GM19372 (cell line): ENCODE results near the gene DNAH6.

Experiments
- ATAC-seq: cut with Tn5 transposase; IDR thresholded peaks from one replicate; pipeline ENCODE4 v1.9.1; 2021; ENCODE audit warnings: mild to moderate bottlenecking, low read depth, moderate library complexity; ENCODE audit not compliant: unreplicated experiment

DNAH6 gene

DNA sequence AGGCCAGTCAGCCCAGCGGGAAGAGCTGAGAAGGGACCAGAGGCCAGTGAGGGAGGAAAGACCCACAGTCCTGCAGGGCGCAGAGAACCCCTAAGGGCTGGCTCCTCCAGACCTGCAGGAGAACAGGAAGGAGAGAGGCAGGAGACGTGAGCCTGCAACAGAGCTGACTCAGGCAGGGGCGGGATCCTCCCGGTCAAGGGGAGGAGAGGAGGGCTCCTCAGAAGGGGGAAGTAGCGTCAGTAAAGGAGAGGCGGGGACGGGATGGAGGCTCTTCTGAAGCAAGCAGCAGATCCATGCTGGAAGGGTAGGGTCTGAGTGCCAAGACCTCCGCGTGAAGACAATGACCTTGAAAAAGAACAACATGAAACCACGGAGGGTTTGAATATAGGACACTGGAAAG lies 313.8 kb downstream of the DNAH6 start:
- ATAC-seq, result no peak

DNA sequence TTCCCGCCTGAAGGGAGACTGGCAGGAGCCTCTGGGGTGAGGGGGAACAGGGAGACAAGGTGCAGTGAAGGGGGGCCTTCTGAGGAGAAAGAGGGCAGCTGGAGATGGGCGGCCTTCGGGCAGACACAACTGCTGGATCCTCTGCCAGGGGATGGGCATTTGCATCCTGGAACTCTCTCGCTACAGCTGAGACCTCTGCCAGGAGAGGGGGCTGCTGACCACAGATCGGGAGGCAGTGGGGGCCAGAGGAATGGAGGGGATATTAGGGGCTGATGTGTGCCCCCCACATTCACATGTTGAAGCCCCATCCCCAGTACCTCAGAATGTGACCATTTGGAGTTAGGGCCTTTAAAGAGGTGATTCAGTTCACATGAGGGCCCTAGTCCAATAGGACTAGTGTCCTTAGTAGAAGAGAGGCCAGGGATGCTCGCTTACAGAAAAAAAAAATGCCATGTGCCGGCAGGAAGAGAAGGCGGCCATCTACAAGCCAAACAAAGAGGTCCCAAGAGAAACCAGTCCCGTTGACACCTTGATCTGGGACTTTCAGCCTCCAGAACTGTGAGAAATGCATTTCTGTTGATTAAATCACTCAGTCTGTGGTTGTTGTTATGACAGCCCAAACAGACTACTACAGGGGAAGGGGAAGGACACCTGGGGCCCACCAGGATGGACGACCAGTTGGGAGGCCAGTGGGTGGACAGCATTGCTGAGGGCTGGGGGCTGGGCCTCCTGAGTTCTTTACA lies 314.6 kb downstream of the DNAH6 start:
- no peak for ATAC-seq

DNA sequence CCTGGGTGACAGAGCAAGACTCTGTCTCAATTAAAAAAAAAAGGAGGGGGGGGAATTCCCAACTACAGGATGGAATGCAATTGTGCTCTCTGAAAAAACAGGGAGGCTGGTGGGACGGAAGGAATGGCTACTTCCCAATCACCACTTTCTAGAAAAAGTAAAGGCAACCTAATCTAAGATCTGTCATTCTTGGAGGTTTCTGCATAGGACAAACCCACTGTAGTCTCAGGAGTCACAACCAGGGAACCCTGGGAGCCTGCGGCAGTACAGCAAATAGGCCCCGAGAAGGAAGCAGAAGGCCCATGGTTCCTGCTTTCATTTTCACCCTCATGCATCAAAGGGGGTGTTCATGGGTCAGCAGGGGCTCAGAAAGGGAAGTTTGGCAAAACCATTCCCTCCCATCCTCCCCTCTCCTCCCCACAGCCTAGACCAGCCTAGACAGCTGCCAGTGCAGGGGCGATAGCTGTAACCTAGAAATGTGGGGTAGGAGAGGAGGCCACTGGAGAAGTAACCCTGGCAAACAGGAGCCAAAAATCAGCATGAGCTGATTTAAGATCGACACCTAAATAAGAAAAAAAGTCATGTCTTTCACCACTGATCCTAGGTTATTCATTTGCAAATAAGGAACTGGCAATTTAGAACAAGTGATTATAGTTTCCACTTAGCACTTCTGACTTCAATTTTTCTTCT lies 316.6 kb downstream of the DNAH6 start:
- peak; percentile 58 for ATAC-seq

DNA sequence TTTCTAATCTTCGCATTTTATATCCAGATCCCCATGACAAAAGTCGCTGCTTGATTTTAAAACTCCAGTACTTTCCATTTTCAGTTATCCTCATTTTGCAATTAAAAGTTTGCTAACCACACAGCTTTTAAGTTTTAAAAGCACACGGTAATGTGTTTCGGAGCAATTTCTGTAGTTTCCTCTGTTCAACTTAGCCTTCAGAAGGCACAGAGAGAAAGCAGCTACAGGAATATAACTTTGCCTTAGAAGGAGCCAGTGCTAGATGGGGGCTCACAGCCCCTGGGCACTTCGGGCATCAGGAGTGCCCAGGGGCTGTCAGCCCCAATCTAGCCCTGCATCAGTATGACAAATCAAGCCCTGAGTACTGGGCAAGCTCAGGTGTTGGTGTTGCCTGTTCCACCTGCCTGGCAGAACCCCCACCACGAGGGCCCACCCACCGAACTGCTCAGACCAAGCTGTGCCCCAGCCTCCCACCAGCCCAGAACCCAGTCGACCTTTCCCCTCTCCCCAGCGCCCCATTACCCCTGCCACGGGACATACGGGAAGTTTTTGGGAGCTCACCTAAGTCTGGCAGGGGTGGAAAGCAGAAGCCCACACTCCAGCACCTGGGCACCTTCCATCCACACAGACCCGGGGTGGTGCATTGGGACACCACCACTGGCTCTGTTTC lies 317.3 kb downstream of the DNAH6 start:
- ATAC-seq, result no peak

DNA sequence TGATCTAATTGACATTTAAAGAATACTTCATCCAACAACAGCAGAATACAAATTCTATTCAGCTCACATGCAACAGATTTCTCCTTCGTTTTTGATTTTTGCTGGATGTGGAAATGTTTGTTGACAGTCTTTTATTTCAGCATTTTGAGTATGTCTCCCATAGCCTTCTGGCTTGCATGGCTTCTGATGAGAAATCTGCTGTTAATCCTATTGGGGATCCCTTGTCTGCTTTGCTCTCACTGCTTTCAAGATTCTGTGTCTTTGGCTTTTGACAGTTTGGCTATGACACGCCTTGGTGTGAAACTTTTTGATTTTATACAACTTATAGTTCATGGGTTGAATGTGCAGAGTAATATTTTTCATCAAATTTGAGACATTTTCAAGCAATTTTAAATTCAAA lies 319.9 kb downstream of the DNAH6 start:
- ATAC-seq, result no peak

DNA sequence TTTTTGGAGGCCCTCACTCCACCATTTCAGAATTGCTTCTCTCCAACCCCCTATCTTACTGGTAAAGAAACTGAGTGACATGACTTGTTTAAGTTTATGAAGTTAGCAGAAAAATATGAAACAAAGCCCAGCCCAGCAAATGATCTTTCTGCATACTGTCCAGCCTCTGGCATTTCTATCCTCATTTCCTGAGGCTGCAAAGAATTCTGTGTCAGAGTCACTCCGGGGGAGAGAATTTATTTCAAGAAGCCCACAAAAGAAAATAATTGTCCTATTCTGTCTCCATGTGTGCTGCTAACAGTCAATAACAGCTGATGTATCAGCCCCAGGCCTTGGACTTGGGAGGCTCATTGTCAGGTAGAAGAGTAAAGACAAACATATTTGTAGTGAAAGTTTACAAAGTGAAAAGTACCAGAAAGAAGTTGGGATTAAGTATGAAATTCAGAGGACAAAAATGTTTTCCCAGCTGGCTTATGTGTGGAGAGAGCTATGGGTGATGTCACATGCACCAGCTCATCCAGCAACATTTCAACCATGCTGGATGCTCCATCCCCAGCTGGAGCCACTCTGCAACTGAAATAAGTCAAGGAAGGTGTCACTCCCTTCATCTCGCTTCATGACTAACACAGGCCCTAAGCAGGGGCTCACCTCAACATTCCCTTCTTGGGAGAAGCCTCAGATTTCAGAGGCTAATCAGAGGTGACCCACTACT lies 322.3 kb downstream of the DNAH6 start:
- ATAC-seq, result no peak

DNA sequence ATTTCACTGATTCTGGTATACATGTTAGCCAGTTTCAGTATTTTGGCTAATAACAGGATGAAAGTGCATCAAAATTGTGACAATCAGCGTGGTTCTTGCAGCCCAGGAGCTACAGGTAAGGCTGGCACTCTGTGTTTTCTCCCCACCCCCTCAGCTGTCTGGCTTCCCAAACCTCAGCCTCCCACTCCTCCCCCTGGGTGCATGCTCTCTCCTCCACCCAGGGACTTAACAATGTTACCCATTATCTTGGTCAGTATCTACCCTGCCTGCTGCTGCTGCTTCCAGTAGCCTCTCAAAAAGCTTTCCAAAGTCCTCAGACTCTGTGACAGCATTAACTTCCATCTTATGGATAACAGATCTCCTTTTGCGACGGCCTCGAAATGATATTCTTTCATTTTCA lies 323.6 kb downstream of the DNAH6 start:
- ATAC-seq, result no peak

DNA sequence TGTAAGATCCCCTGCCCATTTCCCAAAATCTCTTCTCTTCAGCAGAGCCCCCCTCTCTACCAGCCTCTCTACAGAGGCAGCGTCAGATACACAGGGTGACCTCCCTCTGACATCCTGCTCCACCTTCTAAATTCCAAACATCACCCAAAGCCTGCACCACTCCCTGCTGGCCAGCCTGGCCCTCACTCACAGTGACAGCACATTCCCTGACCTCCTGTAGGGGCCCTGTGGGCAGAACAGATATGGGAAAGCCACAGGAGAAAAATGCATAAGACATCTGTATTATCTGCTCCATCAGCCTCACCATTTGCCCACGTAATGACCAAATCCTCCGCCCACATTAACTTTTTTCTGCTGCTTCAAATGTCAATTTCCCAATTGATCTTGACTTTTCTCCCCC lies 324.0 kb downstream of the DNAH6 start:
- no peak for ATAC-seq

DNA sequence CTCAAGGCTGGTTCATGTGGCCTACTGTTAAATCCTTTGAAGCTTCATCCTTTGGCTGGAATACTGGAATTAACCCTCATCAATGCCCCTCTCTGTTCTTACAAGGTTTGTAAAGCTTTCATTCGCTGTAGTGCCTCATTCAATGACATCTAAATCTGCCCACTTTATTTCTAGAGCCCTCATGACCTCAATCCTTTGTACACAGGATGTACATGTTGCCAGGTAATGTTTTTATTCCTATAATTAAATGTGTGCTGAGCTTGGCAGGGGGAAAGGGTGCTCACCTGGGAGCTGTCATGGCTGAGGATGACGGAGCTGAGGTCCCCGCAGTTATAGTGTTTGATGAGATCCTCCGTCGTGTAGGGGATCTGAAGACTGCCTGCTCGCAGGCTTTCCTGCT lies 325.3 kb downstream of the DNAH6 start:
- no peak for ATAC-seq

DNA sequence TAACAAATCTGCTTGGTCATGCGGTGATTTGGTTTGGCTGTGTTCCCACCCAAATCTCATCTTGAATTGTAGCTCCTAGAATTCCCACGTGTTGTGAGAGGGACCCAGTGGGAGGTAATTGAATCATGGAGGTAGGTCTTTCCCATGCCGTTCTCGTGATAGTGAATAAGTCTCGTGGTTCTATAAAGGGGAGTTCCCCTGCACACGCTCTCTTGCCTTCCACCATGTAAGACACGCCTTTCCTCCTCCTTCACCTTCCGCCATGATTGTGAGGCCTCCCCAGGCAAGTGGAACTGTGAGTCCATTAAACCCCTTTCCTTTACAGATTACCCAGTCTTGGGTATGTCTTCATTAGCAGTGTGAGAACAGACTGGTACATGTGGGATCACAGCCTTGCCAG lies 327.8 kb downstream of the DNAH6 start:
- no peak for ATAC-seq

DNA sequence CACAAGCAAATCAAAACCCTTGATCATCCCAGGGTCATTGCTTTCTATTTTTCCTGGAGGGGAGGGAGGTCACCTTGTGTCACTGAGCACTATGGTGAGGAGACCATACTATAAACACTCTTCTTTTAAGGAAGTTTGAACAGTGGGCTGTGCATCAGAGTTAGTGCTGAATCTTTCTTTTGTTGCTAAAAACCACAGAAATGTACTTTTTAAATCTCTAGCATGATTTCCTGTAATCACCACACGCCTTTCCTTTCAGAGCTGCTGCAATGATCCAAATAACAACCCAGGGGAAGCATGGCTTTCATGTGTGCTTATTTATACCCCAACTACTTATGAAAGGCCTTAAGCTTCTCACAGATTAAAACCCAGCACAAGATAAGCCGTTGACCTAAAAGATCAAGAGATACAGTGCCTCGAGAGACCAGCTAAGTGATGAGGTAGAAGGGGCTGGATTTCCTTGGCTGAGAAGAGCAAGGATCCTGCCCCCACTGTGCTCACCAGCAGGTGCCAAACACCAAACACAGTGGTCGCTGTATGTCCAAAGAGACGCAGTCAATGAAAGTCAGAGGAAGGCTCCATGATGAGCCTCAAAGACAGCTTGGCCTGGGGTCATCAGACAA lies 329.9 kb downstream of the DNAH6 start:
- no peak for ATAC-seq

DNA sequence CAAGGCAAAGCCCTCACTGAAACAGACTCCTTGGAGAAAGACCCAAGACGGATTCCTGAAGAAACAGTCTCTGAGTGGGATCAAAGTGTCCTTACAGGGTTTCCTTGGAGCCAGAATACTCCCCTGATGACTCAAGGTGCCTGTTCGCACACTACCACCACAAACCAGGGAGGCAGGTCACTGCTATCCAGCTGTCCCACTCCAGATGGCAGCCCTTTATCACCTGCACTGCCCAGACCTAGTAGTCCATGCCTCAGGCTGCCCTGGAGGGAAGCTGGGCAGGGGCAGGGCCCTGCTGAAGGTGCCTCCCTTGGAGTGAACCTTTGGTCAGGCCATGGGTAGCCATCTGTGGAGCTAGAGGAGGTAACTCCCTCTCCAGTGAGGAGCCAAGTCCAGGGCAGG lies 330.4 kb downstream of the DNAH6 start:
- ATAC-seq, result no peak

DNA sequence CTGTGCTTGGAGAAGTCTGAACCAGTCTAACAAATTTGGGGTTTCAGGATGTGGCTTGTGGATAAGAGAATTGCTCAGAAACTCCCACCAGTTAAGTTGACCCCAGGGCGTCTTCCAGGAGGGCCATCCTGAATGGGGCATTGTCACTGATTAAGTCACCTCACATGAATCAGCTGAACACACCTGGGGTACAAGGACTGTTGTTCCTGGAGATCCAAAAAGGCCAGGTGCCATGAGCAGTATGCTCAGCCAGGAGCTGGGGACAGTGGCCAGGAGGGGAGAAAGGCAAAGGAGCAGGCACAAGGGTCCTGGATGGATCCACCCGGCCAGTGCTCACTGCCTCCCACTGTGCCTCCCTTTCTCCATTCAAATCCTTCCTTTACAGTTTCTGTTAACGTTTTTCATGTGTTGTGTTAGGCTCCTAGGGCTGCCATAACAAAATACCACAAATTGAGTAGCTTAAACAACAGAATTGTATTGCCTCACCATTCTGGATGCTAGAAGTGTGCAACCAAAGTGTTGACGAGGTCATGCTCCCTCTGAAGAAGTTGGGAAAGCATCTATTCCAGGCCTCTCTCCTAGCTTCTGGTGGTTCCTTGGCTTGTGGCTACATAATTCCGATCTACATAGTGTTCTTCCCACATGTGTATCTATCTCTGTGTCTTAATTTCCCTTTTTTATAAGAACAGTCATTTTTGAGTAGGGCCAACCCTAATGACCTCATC lies 331.2 kb downstream of the DNAH6 start:
- ATAC-seq, result no peak

DNA sequence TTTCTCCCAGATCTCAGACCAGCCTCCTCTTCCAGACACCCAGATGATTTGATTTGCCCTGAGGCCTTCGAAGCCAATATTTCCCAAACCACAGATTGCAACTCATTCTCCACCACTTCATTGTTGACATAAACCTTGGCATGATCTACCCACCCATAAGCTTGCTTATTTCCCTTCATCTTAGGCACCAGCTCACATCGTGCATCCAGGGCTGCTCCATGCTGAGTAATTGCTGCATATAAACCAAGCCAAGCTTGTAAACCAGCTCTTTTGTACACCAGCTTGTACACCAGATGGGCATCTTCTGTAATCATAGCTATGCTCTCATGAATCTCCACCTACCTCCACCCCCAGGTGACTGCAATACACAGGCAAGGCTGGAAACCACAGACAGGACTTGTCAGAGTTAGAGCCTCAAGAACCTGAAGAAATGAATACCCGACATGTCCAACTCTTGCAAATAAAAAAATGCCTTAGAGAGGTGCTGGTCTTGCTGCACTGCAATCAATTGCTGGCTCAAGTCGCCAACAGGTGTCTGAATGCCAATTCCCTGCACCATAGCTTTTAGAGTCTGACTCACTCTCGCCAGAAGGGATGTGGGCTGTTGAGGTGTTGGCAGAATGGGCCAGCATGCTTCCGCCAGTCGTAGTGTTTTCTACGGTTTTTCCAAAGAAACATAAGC lies 333.1 kb downstream of the DNAH6 start:
- ATAC-seq, result no peak

DNA sequence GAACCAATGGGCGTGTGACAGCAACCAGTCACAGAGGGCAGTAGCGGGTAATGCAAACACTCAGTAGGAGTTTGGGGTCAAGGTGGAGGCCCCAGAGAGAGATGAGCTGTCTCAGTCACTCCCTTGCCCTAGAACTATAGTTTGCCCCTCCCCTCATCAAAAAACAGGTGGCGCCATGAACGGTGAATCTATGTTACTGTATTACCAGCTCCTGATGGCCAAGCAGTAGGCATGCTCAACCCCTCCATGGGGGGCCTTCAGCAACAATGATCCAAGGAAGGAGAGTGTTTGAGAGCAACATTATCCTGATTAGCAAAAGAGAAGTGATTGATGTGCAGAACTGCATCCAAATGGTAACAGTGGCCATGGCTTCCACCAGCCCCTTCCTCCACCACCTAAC lies 334.2 kb downstream of the DNAH6 start:
- no peak for ATAC-seq

DNA sequence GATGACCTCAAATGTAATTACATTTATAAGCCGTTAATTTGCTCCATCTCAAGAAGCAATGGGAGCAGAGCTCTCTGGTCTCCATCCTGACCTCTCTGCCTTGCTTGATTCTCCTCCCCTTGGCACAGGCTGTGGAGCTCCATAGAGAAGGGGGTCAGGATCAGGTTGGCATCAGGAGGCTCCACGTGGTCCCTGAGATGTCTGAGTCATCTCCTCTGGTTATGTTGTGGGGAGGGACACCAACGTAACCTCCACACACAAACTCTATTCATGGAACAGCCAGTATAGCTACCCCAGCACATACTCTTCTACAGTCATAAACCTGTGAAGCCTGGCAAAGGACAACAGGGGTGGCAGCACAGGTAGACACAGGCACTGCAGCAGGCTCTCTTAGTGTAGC lies 335.6 kb downstream of the DNAH6 start:
- ATAC-seq, result no peak

DNA sequence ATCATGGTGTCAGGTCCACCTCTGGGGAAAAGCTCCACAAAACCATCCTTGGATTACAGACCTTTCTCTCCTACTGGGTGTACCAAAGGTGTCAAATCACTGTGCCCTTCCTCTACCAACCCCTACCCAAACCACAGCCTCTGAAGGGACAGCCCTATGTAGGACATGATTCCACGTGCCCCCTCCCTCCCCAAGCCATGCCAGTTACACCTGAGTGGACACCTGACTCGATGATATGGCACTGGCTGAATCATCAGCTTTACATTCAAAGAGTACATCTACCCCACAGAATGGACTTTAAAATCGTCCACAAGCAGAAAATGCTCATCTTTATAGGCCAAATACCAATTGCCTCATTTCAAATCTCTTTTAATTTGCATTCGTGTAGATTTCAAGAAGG lies 338.6 kb downstream of the DNAH6 start:
- no peak for ATAC-seq

DNA sequence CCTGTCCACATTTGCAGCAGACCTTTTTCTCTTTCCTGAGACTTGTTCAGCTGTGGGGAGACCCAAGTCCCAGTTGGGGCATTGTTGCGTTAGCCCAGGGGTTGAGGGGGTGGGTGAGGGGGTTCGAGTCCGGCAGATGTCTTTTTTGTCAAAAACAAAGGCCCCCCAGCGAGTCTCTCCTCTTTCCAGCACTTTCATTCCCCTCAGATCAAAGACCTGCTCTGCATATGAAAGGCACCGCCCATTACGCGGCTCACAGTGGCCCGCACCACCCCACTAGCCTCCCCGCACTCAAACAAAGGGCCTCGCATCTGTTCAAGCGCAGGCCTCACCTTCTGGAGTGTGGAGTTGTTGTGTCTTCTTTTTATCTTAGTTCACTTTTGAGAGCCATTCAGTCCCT lies 339.4 kb downstream of the DNAH6 start:
- no peak for ATAC-seq

DNA sequence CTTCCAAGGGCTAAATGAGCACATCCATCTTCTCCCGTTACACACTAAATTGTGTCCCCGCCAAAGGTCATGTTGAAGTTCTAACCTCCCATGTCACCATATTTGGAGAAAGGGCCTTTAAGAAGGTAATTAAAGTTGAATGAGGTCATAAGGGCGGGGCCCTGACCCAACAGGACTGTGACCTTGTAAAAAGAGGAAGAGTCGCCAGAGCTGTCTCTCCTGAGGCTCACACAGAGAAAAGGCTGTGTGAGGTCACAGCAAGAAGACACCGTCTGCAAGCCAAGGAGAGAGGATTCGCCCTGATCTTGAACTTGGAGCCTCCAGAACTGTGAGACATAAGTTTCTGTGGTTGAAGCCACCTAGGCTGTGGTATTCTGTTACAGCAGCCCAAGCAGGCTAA lies 340.5 kb downstream of the DNAH6 start:
- ATAC-seq, result peak; percentile 83

DNA sequence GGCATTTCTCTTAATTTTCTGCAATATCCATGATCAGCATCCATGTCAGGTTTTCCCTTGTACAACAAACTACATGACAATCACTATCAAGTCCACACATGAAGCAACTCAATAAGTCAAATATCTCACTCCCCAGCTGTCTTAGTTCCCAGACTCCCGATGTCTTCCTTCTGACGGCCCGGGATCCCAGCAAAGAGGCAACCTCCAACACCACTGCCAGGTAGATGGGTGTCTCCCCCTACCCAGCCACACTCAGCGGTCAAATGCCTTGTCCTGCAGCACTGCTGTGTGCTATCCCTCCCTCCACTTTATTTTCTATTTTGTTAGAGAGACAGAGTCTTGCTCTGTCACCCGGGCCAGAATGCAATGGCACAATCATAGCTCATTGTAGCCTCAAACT lies 341.3 kb downstream of the DNAH6 start:
- no peak for ATAC-seq
